Fibroblast of lung (primary cell): ENCODE measurements around the gene KCNK7.

ENCODE experiments used
- EZH2 ChIP-seq: IDR thresholded peaks from 2 replicates; pipeline ENCODE4 v1.5.1; 2012; ENCODE audit warnings: low read length, control low read depth, mild to moderate bottlenecking; ENCODE audit errors: missing control alignments
- TF ChIP-seq, protein P1 (sequence below), 2 donors: IDR thresholded peaks in 1 of 2; conservative IDR thresholded peaks in 1 of 2; 1 replicate in 1 of 2; 2 replicates in 1 of 2; pipeline ENCODE4 v1.5.1; 2011 to 2012; ENCODE audit warnings: low read length in 2 of 2, control low read depth in 1 of 2, inconsistent platforms in 1 of 2, low read depth in 1 of 2, mild to moderate bottlenecking in 1 of 2

DNA sequence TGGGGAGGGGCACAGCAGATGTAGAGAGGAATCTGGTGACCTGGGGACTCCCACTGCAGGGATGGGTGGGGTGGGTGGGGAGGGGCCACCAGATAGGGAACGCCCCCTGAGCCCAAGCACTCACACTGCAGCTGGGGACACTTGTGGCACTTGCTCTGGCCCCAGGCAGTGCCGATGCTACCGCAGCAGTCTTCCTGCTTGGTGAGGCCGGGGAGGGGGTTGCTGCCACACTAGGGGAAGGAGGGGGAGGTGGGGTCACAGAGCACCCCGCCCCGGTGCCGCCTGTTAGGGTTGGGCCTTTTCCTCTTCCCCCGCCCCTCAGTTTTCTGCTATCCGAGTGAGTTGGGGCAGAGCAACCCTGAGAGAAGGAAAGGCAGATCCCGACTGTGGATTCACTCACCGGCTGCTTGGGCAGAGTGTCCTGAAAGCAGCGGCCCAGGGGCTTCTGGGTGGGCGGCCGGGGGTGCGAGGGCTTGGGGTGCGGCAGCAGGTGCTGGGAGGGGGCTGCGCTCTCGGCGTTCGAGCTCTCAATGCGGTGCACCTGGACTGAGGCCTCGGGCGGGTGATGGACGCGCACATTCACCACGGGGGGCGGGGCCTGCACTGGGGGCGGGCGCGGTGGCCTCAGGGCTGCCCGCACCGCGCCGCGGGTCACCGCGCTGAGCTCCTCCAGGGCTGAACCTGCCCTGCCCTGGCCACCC lies 42.1 kb downstream of the KCNK7 start:
- TF ChIP-seq, protein P1, sequence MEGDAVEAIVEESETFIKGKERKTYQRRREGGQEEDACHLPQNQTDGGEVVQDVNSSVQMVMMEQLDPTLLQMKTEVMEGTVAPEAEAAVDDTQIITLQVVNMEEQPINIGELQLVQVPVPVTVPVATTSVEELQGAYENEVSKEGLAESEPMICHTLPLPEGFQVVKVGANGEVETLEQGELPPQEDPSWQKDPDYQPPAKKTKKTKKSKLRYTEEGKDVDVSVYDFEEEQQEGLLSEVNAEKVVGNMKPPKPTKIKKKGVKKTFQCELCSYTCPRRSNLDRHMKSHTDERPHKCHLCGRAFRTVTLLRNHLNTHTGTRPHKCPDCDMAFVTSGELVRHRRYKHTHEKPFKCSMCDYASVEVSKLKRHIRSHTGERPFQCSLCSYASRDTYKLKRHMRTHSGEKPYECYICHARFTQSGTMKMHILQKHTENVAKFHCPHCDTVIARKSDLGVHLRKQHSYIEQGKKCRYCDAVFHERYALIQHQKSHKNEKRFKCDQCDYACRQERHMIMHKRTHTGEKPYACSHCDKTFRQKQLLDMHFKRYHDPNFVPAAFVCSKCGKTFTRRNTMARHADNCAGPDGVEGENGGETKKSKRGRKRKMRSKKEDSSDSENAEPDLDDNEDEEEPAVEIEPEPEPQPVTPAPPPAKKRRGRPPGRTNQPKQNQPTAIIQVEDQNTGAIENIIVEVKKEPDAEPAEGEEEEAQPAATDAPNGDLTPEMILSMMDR (conservative IDR thresholded peaks at IDR 0.05 in 1 of 2, IDR thresholded peaks at IDR 0.05 in 1 of 2; ENCODE audit: low read depth in 1 of 2, low read length in 2 of 2), result no peak
- no peak for TF ChIP-seq EZH2
